DMS114 treated with DMSO at 0.1 percent for 48 hours (cell line): ENCODE data around the gene CX3CL1.
"Not testable (repeated sequence)": the region's sequence is repeated elsewhere in the genome, so short reads cannot be mapped to it uniquely, and the experiment has no call there.

Experiments
- DNase-seq: peaks from one replicate; lab custom pipeline; 2025; ENCODE audit not compliant: unreplicated experiment; lab: John Stamatoyannopoulos, UW

The CX3CL1 gene

GRCh38 chr16:57357330-57358085 lies 14.8 kb upstream of the CX3CL1 start:
- no peak for DNase-seq

GRCh38 chr16:57358086-57358420 lies 14.2 kb upstream of the CX3CL1 start:
- no peak for DNase-seq

- no peak for DNase-seq
Measured at GRCh38 chr16:57358527-57359095, 13.7 kb upstream of the CX3CL1 start, which contains the start of gene CCL22. Gene CCL22 (plus strand): TSS chr16:57358783. CDS start chr16:57358817, 34 bp downstream.

- DNase-seq, result no peak
Measured at GRCh38 chr16:57360321-57360935, 11.9 kb upstream of the CX3CL1 start.

GRCh38 chr16:57361404-57361803 lies 10.9 kb upstream of the CX3CL1 start:
- no peak for DNase-seq

GRCh38 chr16:57364143-57364542 lies 8.1 kb upstream of the CX3CL1 start:
- no peak for DNase-seq

- DNase-seq, result no peak
Measured at GRCh38 chr16:57366544-57367040, 5.7 kb upstream of the CX3CL1 start.

GRCh38 chr16:57367116-57367752 lies 5.1 kb upstream of the CX3CL1 start:
- no peak for DNase-seq

- DNase-seq, result no peak
Measured at GRCh38 chr16:57371494-57372371, 557 bp upstream of the CX3CL1 start.

- no peak for DNase-seq
Measured at GRCh38 chr16:57373117-57373947, 1.0 kb downstream of the CX3CL1 start.

- no peak for DNase-seq
Measured at GRCh38 chr16:57374067-57374534, 1.8 kb downstream of the CX3CL1 start.

GRCh38 chr16:57374925-57375465 lies 2.7 kb downstream of the CX3CL1 start:
- not testable (repeated sequence) for DNase-seq

- no peak for DNase-seq
Measured at GRCh38 chr16:57376313-57376818, 4.1 kb downstream of the CX3CL1 start.

- no peak for DNase-seq
Measured at GRCh38 chr16:57377080-57377841, 5.0 kb downstream of the CX3CL1 start.

GRCh38 chr16:57379579-57379978 lies 7.3 kb downstream of the CX3CL1 start:
- no peak for DNase-seq

GRCh38 chr16:57380671-57381462 lies 8.6 kb downstream of the CX3CL1 start:
- no peak for DNase-seq

GRCh38 chr16:57381791-57382534 lies 9.7 kb downstream of the CX3CL1 start:
- DNase-seq, result no peak
